ENCODE results near the gene CASQ2. TPM values are rescaled to one million over a fixed set of nuclear protein-coding genes. Genes with fewer than 3 reads are reported as not detected.

CASQ2 gene
- polyA plus RNA-seq, 2 of the 4 experiments (the other 2 are of a cell fraction) = not detected

GRCh38 chr1:115732316-115732715 lies 36.2 kb downstream of the CASQ2 start:
- Histone ChIP-seq H3K9me3 (no peaks in the 10 kb centered on the region), H3K27ac (no peak overlapping the region), H3K4me1 (no peaks in the 10 kb centered on the region), H3K4me2 (no peak overlapping the region), H3K4me3 (no peak overlapping the region)
- FAIRE-seq = no peak
- ChIA-PET CTCF (interaction anchor here (1.9 kb wide), 1 partner anchor 39 kb away, joined by 5 read pairs; no protein-coding TSS in a partner anchor), POLR2A (no interaction called here)
- TF ChIP-seq ESRRA (IDR thresholded peaks at IDR 0.05; ENCODE audit: borderline replicate concordance, low read length) = no peak
- no peak for TF ChIP-seq RNF2 (IDR thresholded peaks at IDR 0.05; ENCODE audit: borderline replicate concordance, low read depth)
- TF ChIP-seq EP300 (IDR thresholded peaks at IDR 0.05) = no peak
- TF ChIP-seq HOXA7 (CRISPR knock-in tag; IDR thresholded peaks at IDR 0.05) = no peak
- TF ChIP-seq RAD21 (conservative IDR thresholded peaks at IDR 0.05 in 1 of 2, IDR thresholded peaks at IDR 0.05 in 1 of 2) = no peak
- TF ChIP-seq TFCP2L1 (CRISPR knock-in tag; IDR thresholded peaks at IDR 0.05) = no peak
- no peak for TF ChIP-seq PBX3 (IDR thresholded peaks at IDR 0.05)
- TF ChIP-seq FOSL2 (IDR thresholded peaks at IDR 0.05) = no peak
- no peak for TF ChIP-seq FOSL2 (CRISPR knock-in tag; IDR thresholded peaks at IDR 0.05)
- DNase-seq (ENCODE audit: low read depth in 1 of 2, low spot score in 1 of 2) = no peak
- WGBS (ENCODE audit: missing lambda C conversion rate) = 19% methylated on average over 4 of the region's 4 CpGs
- ATAC-seq = no peak

GRCh38 chr1:115729756-115730155 lies 38.8 kb downstream of the CASQ2 start:
- H3K4me2 ChIP-seq = no peak overlapping the region
- TF ChIP-seq BHLHE40 (IDR thresholded peaks at IDR 0.05; ENCODE audit: low read depth, low read length) = no peak
- no peak for TF ChIP-seq ESRRA (IDR thresholded peaks at IDR 0.05; ENCODE audit: borderline replicate concordance, low read length)
- TF ChIP-seq FOXS1 (CRISPR knock-in tag; IDR thresholded peaks at IDR 0.05) = no peak
- no peak for TF ChIP-seq JUN (IDR thresholded peaks at IDR 0.05)
- no peak for TF ChIP-seq NPAS2 (CRISPR knock-in tag; IDR thresholded peaks at IDR 0.05; ENCODE audit: borderline replicate concordance)
- TF ChIP-seq POLR2A (IDR thresholded peaks at IDR 0.05; ENCODE audit: low read length) = no peak
- TF ChIP-seq RAD21 (conservative IDR thresholded peaks at IDR 0.05 in 1 of 2, IDR thresholded peaks at IDR 0.05 in 1 of 2) = no peak
- no peak for TF ChIP-seq PBX3 (IDR thresholded peaks at IDR 0.05)
- no peak for TF ChIP-seq HEYL (CRISPR knock-in tag; IDR thresholded peaks at IDR 0.05)
- no peak for FAIRE-seq
- no peak overlapping the region for H3K27ac ChIP-seq
- H3K4me1 ChIP-seq = no peaks in the 10 kb centered on the region
- CTCF ChIA-PET = interaction anchor here (0.7 kb wide), 1 partner anchor 12 kb away, joined by 3 read pairs; no protein-coding TSS in a partner anchor
- POLR2A ChIA-PET = no interaction called here
- no peak for DNase-seq (ENCODE audit: low read depth in 1 of 2, low spot score in 1 of 2)
- no peak for ATAC-seq
- WGBS (ENCODE audit: missing lambda C conversion rate) = 39% methylated on average over 4 of the region's 4 CpGs
- no peaks in the 10 kb centered on the region for H3K9me3 ChIP-seq
- H3K4me3 ChIP-seq = no peak overlapping the region

GRCh38 chr1:115728341-115728740 lies 40.2 kb downstream of the CASQ2 start:
- Histone ChIP-seq H3K4me1 (no peaks in the 10 kb centered on the region), H3K27ac (no peak overlapping the region), H3K9me3 (no peaks in the 10 kb centered on the region), H3K4me2 (no peak overlapping the region), H3K4me3 (no peak overlapping the region)
- 24% methylated on average over 1 of the region's 1 CpG for WGBS (ENCODE audit: missing lambda C conversion rate)
- FAIRE-seq (no peak), ATAC-seq (no peak), DNase-seq (ENCODE audit: low read depth in 1 of 2, low spot score in 1 of 2) (no peak)
- no peak for TF ChIP-seq EP300 (IDR thresholded peaks at IDR 0.05)
- TF ChIP-seq KDM5A (IDR thresholded peaks at IDR 0.05) = no peak
- no peak for TF ChIP-seq POLR2A (IDR thresholded peaks at IDR 0.05; ENCODE audit: low read length)
- POLR2A ChIA-PET = no interaction called here
- CTCF ChIA-PET = interaction anchor here (0.9 kb wide), 2 partner anchors 12 to 133 kb away, joined by 3 read pairs; no protein-coding TSS in a partner anchor

- no peaks in the 10 kb centered on the region for H3K9me3 ChIP-seq
- peak in 1 of 2 experiments; percentile 1 for DNase-seq (ENCODE audit: low read depth in 1 of 2, low spot score in 1 of 2)
- no peak; a peak in 1 of 6 replicates for ATAC-seq
- no peak overlapping the region for H3K27ac ChIP-seq
- FAIRE-seq = no peak
- 50% methylated on average over 7 of the region's 7 CpGs for WGBS (ENCODE audit: missing lambda C conversion rate)
- ChIA-PET POLR2A (no interaction called here), CTCF (interaction anchor here (0.9 kb wide), 2 partner anchors 13 to 133 kb away, joined by 3 read pairs; no protein-coding TSS in a partner anchor)
- no peaks in the 10 kb centered on the region for H3K4me1 ChIP-seq
- H3K4me2 ChIP-seq = no peak overlapping the region
- H3K4me3 ChIP-seq = no peak overlapping the region
- TF ChIP-seq E2F6 (IDR thresholded peaks at IDR 0.05; ENCODE audit: borderline replicate concordance, low read depth) (no peak), ELK1 (IDR thresholded peaks at IDR 0.05; ENCODE audit: low read depth, low read length) (no peak), HEYL (CRISPR knock-in tag; IDR thresholded peaks at IDR 0.05) (no peak), ESRRA (IDR thresholded peaks at IDR 0.05; ENCODE audit: borderline replicate concordance, low read length) (no peak), CTCF (IDR thresholded peaks at IDR 0.05) (no peak), EP300 (IDR thresholded peaks at IDR 0.05) (no peak), ZNF302 (CRISPR knock-in tag; IDR thresholded peaks at IDR 0.05) (no peak), POLR2A (IDR thresholded peaks at IDR 0.05; ENCODE audit: low read length) (no peak), PBX3 (IDR thresholded peaks at IDR 0.05) (no peak), ZFP36 (IDR thresholded peaks at IDR 0.05; ENCODE audit: borderline replicate concordance, partially characterized antibody) (no peak), CEBPB (IDR thresholded peaks at IDR 0.05) (no peak)
These were observed 40.7 kb downstream of the CASQ2 start for GRCh38 chr1:115727706-115728249.

Data from A549 (cell line).